B cell (primary cell): Measurements from ENCODE around the gene EVL. TPM values are rescaled to one million over a fixed set of nuclear protein-coding genes. Genes with fewer than 3 reads are reported as not detected.

Experiments used
- ATAC-seq: fragments of 200-7000 bp; cut with Tn5 transposase; one replicate; pipeline ENCODE4 v1.10.0; 2021; ENCODE audit warnings: low read depth, mild to moderate bottlenecking, moderate number of reproducible peaks, moderate library complexity
- CTCF ChIA-PET: fragments of 350-600 bp; sonication (Branson Sonifier 250); formaldehyde crosslinking; loops from one replicate; lab custom pipeline; 2021; ENCODE audit warnings: antibody characterized with exemption, inconsistent platforms; lab: Charles Lee
- POLR2A ChIA-PET: fragments of 350-600 bp; sonication (Branson Sonifier 250); formaldehyde crosslinking; loops from one replicate; lab custom pipeline; 2021; ENCODE audit warnings: antibody characterized with exemption; lab: Charles Lee
- DNase-seq: peaks from one replicate; pipeline ENCODE4 v3.0.0; 2013
- H2AFZ ChIP-seq: 2 replicates; pipeline ENCODE4 v1.6.1; 2012; ENCODE audit warnings: mild to moderate bottlenecking, low read depth, low read length; ENCODE audit not compliant: insufficient read depth, poor library complexity, severe bottlenecking
- H3K27ac ChIP-seq, 2 donors: 1 replicate in 1 of 2; 2 replicates in 1 of 2; pipeline ENCODE4 v1.5.1; 2012 to 2013; ENCODE audit warnings: low read length in 2 of 2, mild to moderate bottlenecking in 2 of 2, moderate library complexity in 1 of 2
- H3K27me3 ChIP-seq, 4 experiments: fragments of 200-600 bp in 1 of 4; sonication (generic) in 1 of 4; replicated peaks in 1 of 4; 1 replicate in 2 of 4; 2 replicates in 2 of 4; pipeline versions ENCODE4 v1.6.1 to v1.7.0; 2013 to 2016; ENCODE audit warnings: low read length in 3 of 4, mild to moderate bottlenecking in 2 of 4, mixed read lengths in 1 of 4, moderate library complexity in 1 of 4; ENCODE audit not compliant: insufficient read depth in 4 of 4, control insufficient read depth in 3 of 4; ENCODE audit errors: control extremely low read depth in 1 of 4
- H3K36me3 ChIP-seq, 2 experiments: replicated peaks in 1 of 2; 1 replicate in 1 of 2; 2 replicates in 1 of 2; pipeline versions ENCODE4 v1.6.1 to v1.7.1; 2013; ENCODE audit warnings: low read length in 1 of 2; ENCODE audit not compliant: insufficient read depth in 2 of 2, control insufficient read depth in 1 of 2; ENCODE audit errors: control extremely low read depth in 1 of 2, extremely low read depth in 1 of 2
- H3K4me1 ChIP-seq, 2 donors: fragments of 200-600 bp in 1 of 2; sonication (generic) in 1 of 2; 1 replicate in 1 of 2; 2 replicates in 1 of 2; pipeline versions ENCODE4 v1.5.1 to v1.6.1; 2013 to 2017; ENCODE audit warnings: low read length in 2 of 2; ENCODE audit not compliant: control insufficient read depth in 2 of 2, insufficient read depth in 2 of 2
- H3K4me2 ChIP-seq: replicated peaks from 2 replicates; pipeline ENCODE3; 2012; ENCODE audit warnings: mild to moderate bottlenecking, low read depth, low read length; ENCODE audit not compliant: poor library complexity, severe bottlenecking
- H3K4me3 ChIP-seq, 5 experiments: fragments of 200-600 bp in 1 of 5; sonication (generic) in 1 of 5; 1 replicate in 3 of 5; 2 replicates in 2 of 5; pipeline versions ENCODE4 v1.5.1 to v1.7.0; 2011 to 2016; ENCODE audit warnings: low read length in 4 of 5, mild to moderate bottlenecking in 4 of 5, low read depth in 2 of 5, control low read depth in 1 of 5, moderate library complexity in 1 of 5; ENCODE audit not compliant: insufficient read depth in 1 of 5; ENCODE audit errors: control extremely low read depth in 1 of 5, extremely low read depth in 1 of 5
- H3K79me2 ChIP-seq: fragments of 200-600 bp; sonication (generic); one replicate; pipeline ENCODE4 v1.6.0; 2016; ENCODE audit warnings: low read length; ENCODE audit not compliant: control insufficient read depth, insufficient read depth
- H3K9ac ChIP-seq: fragments of 200-600 bp; sonication (generic); 2 replicates; pipeline ENCODE4 v1.6.1; 2017; ENCODE audit warnings: mild to moderate bottlenecking, low read length, moderate library complexity
- H3K9me3 ChIP-seq, 3 donors: one replicate each; pipeline versions ENCODE4 v1.6.1 to v1.7.1; 2013; ENCODE audit warnings: low read length in 2 of 3; ENCODE audit not compliant: control insufficient read depth in 2 of 3, insufficient read depth in 1 of 3; ENCODE audit errors: control extremely low read depth in 1 of 3
- H4K20me1 ChIP-seq: 2 replicates; pipeline ENCODE4 v1.6.0; 2012; ENCODE audit warnings: mild to moderate bottlenecking, low read length; ENCODE audit not compliant: insufficient read depth, control insufficient read depth, poor library complexity, severe bottlenecking
- H3K27ac Mint-ChIP-seq: one replicate; pipeline ENCODE4 v1.8.0; 2021; ENCODE audit warnings: mixed read lengths
- H3K27me3 Mint-ChIP-seq: one replicate; pipeline ENCODE4 v1.8.0; 2021; ENCODE audit warnings: mixed read lengths
- H3K4me1 Mint-ChIP-seq: one replicate; pipeline ENCODE4 v1.8.0; 2021; ENCODE audit warnings: mixed read lengths
- H3K4me3 Mint-ChIP-seq: one replicate; pipeline ENCODE4 v1.8.0; 2021; ENCODE audit warnings: mixed read lengths
- H3K9me3 Mint-ChIP-seq: one replicate; pipeline ENCODE4 v1.8.0; 2022; ENCODE audit warnings: mixed read lengths; ENCODE audit not compliant: insufficient read depth
- EZH2 ChIP-seq: IDR thresholded peaks from 2 replicates; pipeline ENCODE4 v1.6.1; 2012; ENCODE audit warnings: borderline replicate concordance, low read depth, mild to moderate bottlenecking, moderate library complexity, low read length; ENCODE audit not compliant: insufficient read depth, poor library complexity, severe bottlenecking
- WGBS: methylation state at CpG from one replicate; pipeline ENCODE4 v1.1.5; 2013; ENCODE audit warnings: missing lambda C conversion rate; ENCODE audit not compliant: insufficient coverage; 5-methylcytosine and 5-hydroxymethylcytosine counted together
- intact Hi-C: fragments of 100-400 bp; cut with micrococcal nuclease; formaldehyde crosslinking; loops from one replicate; pipeline ENCODE4 v1.10.0; 2022
- polyA plus RNA-seq: library from polyadenylated mRNA; depleted of rRNA; stranded (reverse); fragments of >200 nt; gene quantifications from 2 replicates; pipeline ENCODE4 v1.2.3, GENCODE V29; 2012
- total RNA-seq, 2 donors: library from RNA; stranded (reverse); fragments of 120-200 nt in 1 of 2; gene quantifications; 1 replicate in 1 of 2; 2 replicates in 1 of 2; pipeline versions ENCODE4 v1.2.3 to v1.2.4, GENCODE V29; 2013 to 2022
- TF ChIP-seq, protein P1 (sequence below): fragments of 200-600 bp; IDR thresholded peaks from one replicate; pipeline ENCODE4 v1.8.0; 2022; ENCODE audit warnings: antibody characterized with exemption, mild to moderate bottlenecking

EVL gene
- total and polyA plus RNA-seq, 2 donors (not counting 1 experiment from before 2014, with no cell fraction given), result 486 to 892 TPM

DNA sequence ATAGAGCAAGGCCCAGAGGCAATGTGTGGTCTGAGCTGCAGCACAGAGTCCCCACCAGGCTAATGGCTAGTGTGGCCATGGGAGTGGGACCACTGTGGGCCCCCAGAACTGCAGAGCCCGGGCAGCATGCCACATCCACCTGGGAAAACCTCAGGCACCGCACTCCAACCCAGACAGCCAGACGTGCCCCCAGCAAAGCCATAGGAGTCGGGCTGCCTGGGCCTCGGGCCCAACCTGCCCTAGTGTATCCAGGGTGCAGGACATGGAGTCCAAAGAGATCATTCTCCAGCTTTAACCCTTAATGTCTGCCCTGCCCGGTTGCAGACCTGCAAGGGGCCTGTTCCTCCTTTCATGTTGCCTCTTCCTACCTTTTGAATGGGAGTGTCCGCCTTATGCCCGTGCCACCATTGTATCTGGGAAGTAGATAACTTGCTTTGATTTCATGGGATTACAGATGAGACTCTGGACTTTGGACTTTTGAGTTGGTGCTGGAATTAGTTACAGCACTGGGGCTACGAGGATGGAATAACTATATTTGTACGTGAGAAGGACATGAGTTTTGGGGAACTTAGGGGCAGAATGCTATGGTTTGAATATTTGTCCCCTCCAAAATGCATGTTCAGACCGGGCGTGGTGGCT is 123.3 kb downstream of the EVL start:
- H3K9me3 Mint-ChIP-seq, result no peaks in the 10 kb centered on the region
- no peak for DNase-seq
- no peaks in the 10 kb centered on the region for H3K36me3 ChIP-seq
- WGBS, result 98% methylated on average over 11 of the region's 12 CpGs
- H2AFZ ChIP-seq, result no peak overlapping the region
- TF ChIP-seq, protein P1, sequence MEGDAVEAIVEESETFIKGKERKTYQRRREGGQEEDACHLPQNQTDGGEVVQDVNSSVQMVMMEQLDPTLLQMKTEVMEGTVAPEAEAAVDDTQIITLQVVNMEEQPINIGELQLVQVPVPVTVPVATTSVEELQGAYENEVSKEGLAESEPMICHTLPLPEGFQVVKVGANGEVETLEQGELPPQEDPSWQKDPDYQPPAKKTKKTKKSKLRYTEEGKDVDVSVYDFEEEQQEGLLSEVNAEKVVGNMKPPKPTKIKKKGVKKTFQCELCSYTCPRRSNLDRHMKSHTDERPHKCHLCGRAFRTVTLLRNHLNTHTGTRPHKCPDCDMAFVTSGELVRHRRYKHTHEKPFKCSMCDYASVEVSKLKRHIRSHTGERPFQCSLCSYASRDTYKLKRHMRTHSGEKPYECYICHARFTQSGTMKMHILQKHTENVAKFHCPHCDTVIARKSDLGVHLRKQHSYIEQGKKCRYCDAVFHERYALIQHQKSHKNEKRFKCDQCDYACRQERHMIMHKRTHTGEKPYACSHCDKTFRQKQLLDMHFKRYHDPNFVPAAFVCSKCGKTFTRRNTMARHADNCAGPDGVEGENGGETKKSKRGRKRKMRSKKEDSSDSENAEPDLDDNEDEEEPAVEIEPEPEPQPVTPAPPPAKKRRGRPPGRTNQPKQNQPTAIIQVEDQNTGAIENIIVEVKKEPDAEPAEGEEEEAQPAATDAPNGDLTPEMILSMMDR, result no peak
- no peak for TF ChIP-seq EZH2
- POLR2A ChIA-PET, result interaction anchor here (0.6 kb wide), 1 partner anchor 59 kb away, joined by 4 read pairs; no protein-coding TSS in a partner anchor
- CTCF ChIA-PET, result no interaction called here
- H3K27me3 Mint-ChIP-seq, result no peaks in the 10 kb centered on the region
- intact Hi-C loops, result no loop called here
- peaks cover 0 to 3% (median 0%) of the 10 kb centered on the region in 3 donors for H3K9me3 ChIP-seq
- H3K27ac ChIP-seq, result no peak overlapping the region
- no peaks in the 10 kb centered on the region for H3K27me3 ChIP-seq
- H3K4me3 Mint-ChIP-seq, result no peak overlapping the region
- ATAC-seq, result no peak
- no peak overlapping the region for H3K4me3 ChIP-seq
- H4K20me1 ChIP-seq, result no peaks in the 10 kb centered on the region
- peaks cover 4% of the 10 kb centered on the region for H3K79me2 ChIP-seq
- H3K27ac Mint-ChIP-seq, result no peak overlapping the region
- no peak overlapping the region for H3K9ac ChIP-seq
- no peak overlapping the region for H3K4me2 ChIP-seq
- peaks cover 7% of the 10 kb centered on the region for H3K4me1 Mint-ChIP-seq
- H3K4me1 ChIP-seq, result peaks cover 9 to 12% of the 10 kb centered on the region in 2 donors

DNA sequence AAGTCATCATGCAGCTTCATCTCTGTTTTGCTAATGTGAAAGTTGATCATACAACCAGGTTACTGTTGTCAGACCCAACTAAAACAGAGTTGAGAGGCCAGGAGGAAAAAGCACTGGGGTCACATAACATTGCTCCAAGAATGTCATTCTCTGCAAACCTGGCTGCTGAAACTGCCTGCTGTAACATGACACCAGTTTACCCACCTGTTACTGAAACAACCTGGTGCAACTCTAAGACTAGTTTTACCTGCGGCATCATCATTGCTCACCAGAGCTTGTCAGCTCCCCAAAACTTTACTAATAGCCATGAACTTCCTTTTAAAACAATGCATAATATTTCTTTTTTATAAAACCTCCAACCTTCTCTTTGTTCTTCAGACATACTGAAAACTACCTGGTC is 124.9 kb downstream of the EVL start:
- no peak overlapping the region for H3K4me3 Mint-ChIP-seq
- peaks cover 10 to 14% of the 10 kb centered on the region in 2 donors for H3K4me1 ChIP-seq
- TF ChIP-seq, protein P1, result no peak
- TF ChIP-seq EZH2, result no peak
- ChIA-PET POLR2A (no interaction called here), CTCF (interaction anchor here (4.0 to 4.3 kb wide), 2 partner anchors 43 to 119 kb away, joined by 32 to 58 read pairs; no protein-coding TSS in a partner anchor)
- H3K9me3 Mint-ChIP-seq, result no peaks in the 10 kb centered on the region
- H3K4me2 ChIP-seq, result no peak overlapping the region
- no peaks in the 10 kb centered on the region for H3K27me3 ChIP-seq
- H3K27ac Mint-ChIP-seq, result no peak overlapping the region
- H3K79me2 ChIP-seq, result peaks cover 4% of the 10 kb centered on the region
- no peaks in the 10 kb centered on the region for H3K36me3 ChIP-seq
- H4K20me1 ChIP-seq, result no peaks in the 10 kb centered on the region
- no peak for DNase-seq
- H3K9ac ChIP-seq, result no peak overlapping the region
- peaks cover 9% of the 10 kb centered on the region for H3K4me1 Mint-ChIP-seq
- intact Hi-C loops, result no loop called here
- no peak for ATAC-seq
- no peak overlapping the region for H2AFZ ChIP-seq
- no peak overlapping the region for H3K27ac ChIP-seq
- peaks cover 0 to 3% (median 0%) of the 10 kb centered on the region in 3 donors for H3K9me3 ChIP-seq
- WGBS, result 100% methylated on average over 1 of the region's 1 CpG
- H3K4me3 ChIP-seq, result no peak overlapping the region
- H3K27me3 Mint-ChIP-seq, result no peaks in the 10 kb centered on the region
